ENCODE measurements around the gene COL21A1.

- TF ChIP-seq POLR2A (IDR thresholded peaks at IDR 0.05; ENCODE audit: low read length): no peak
- TF ChIP-seq GATA1 (IDR thresholded peaks at IDR 0.05; ENCODE audit: low read depth, low read length): no peak
Observed at GRCh38 chr6:56088641-56089040, 158.7 kb downstream of the COL21A1 start.
